K562 (cell line): Measurements from ENCODE around the gene HOXB4. TPM values are rescaled to one million over a fixed set of nuclear protein-coding genes. Genes with fewer than 3 reads are reported as not detected.

Experiments
- ATAC-seq: fragments of 200-7000 bp; cut with Tn5 transposase; 3 replicates; pipeline ENCODE4 v1.9.1; 2020; ENCODE audit warnings: moderate library complexity
- BruUV-seq: library from RNA; stranded (reverse); fragments of 400-500 nt; replicated peaks from 2 replicates; lab custom pipeline; 2021; lab: Mats Ljungman, UMichigan
- CTCF ChIA-PET: fragments of 300-600 bp; formaldehyde crosslinking; extraction: SDS; loops from one replicate; lab custom pipeline; 2021; ENCODE audit warnings: low intra/inter-chr PET ratio; lab: Yijun Ruan, JAX
- POLR2A ChIA-PET: fragments of 300-600, 350-650 bp; sonication (Branson Sonifier 250); formaldehyde crosslinking; extraction: SDS; loops from one replicate; lab custom pipeline; 2021; ENCODE audit warnings: antibody characterized with exemption, inconsistent platforms; lab: Yijun Ruan, JAX
- DNase-seq, 4 experiments: peaks; one replicate each; pipeline versions ENCODE4 v3.0.0 to v3.0.0-alpha.2; 2011 to 2018; ENCODE audit warnings: low spot score in 3 of 4, mixed read lengths in 3 of 4; ENCODE audit errors: extremely low read depth in 1 of 4
- FAIRE-seq: peaks from 2 replicates; lab custom pipeline; 2011; peaks lifted over from hg19 to GRCh38; lab: Jason Lieb, UNC
- H2AFZ ChIP-seq: 2 replicates; pipeline ENCODE4 v1.6.0; 2011; ENCODE audit warnings: low read depth, low read length, control low read depth, inconsistent platforms
- H3K27ac ChIP-seq: fragments of 200-600 bp; 3 replicates; pipeline ENCODE4 v1.8.0; 2011; ENCODE audit warnings: low read depth, mild to moderate bottlenecking, control low read depth, inconsistent platforms, low read length, moderate library complexity, mixed read lengths; ENCODE audit errors: extremely low read depth
- H3K27me3 ChIP-seq, 2 experiments: fragments of 300-600 bp in 1 of 2; 2 replicates in 1 of 2; 3 replicates in 1 of 2; pipeline versions ENCODE4 v1.6.0 to v1.8.0; 2011; ENCODE audit warnings: inconsistent platforms in 2 of 2, low read length in 2 of 2, mild to moderate bottlenecking in 1 of 2, mixed read lengths in 1 of 2, moderate library complexity in 1 of 2; ENCODE audit not compliant: control insufficient read depth in 2 of 2, insufficient read depth in 2 of 2
- H3K36me3 ChIP-seq: fragments of 300-600 bp; 3 replicates; pipeline ENCODE4 v1.8.0; 2011; ENCODE audit warnings: mild to moderate bottlenecking, low read length, inconsistent platforms; ENCODE audit not compliant: control insufficient read depth, insufficient read depth
- H3K4me1 ChIP-seq, 2 experiments: fragments of 200-600 bp in 1 of 2; replicated peaks in 1 of 2; 2 replicates in 1 of 2; 3 replicates in 1 of 2; pipeline versions ENCODE4 v1.5.1 to v1.8.0; 2011; ENCODE audit warnings: inconsistent platforms in 2 of 2, low read length in 2 of 2, mild to moderate bottlenecking in 1 of 2, mixed read lengths in 1 of 2, moderate library complexity in 1 of 2; ENCODE audit not compliant: control insufficient read depth in 2 of 2, insufficient read depth in 2 of 2
- H3K4me2 ChIP-seq: 2 replicates; pipeline ENCODE4 v1.6.1; 2011; ENCODE audit warnings: low read length, control low read depth, inconsistent platforms, mixed read lengths; ENCODE audit not compliant: insufficient read depth
- H3K4me3 ChIP-seq: fragments of 200-600 bp; sonication (generic), shearing (Covaris generic); 2 replicates; pipeline ENCODE4 v1.5.1; 2016; ENCODE audit warnings: control low read depth, inconsistent platforms
- H3K79me2 ChIP-seq: fragments of 200-600 bp; 3 replicates; pipeline ENCODE4 v1.8.0; 2011; ENCODE audit warnings: low read length, inconsistent platforms; ENCODE audit not compliant: control insufficient read depth, insufficient read depth
- H3K9ac ChIP-seq, 2 experiments: 2 replicates each; pipeline versions ENCODE4 v1.6.0 to v1.6.1; 2011; ENCODE audit warnings: low read depth in 2 of 2, low read length in 2 of 2, control low read depth in 1 of 2, inconsistent platforms in 1 of 2, mild to moderate bottlenecking in 1 of 2, mixed read lengths in 1 of 2; ENCODE audit not compliant: insufficient read depth in 1 of 2
- H3K9me1 ChIP-seq: one replicate; pipeline ENCODE4 v1.6.0; 2011; ENCODE audit warnings: inconsistent platforms, mild to moderate bottlenecking, low read length, moderate library complexity; ENCODE audit not compliant: control insufficient read depth, insufficient read depth
- H3K9me3 ChIP-seq: replicated peaks from 2 replicates; pipeline ENCODE4 v1.5.1; 2011; ENCODE audit warnings: low read depth, low read length, inconsistent platforms; ENCODE audit not compliant: control insufficient read depth, insufficient read depth
- H4K20me1 ChIP-seq: replicated peaks from 2 replicates; pipeline ENCODE4 v1.6.1; 2011; ENCODE audit warnings: low read length, inconsistent platforms, mixed read lengths; ENCODE audit not compliant: control insufficient read depth, insufficient read depth
- ARID1B ChIP-seq: fragments of 450-650 bp; IDR thresholded peaks from 2 replicates; pipeline ENCODE4 v1.6.1; 2016; ENCODE audit warnings: antibody characterized with exemption, mild to moderate bottlenecking, inconsistent platforms
- ASH1L ChIP-seq: fragments of 450-650 bp; IDR thresholded peaks from 2 replicates; pipeline ENCODE4 v1.6.1; 2018; ENCODE audit warnings: borderline replicate concordance, mild to moderate bottlenecking, low read depth; ENCODE audit not compliant: partially characterized antibody
- ATF3 ChIP-seq, 2 experiments: fragments of 450-650 bp in 1 of 2; sonication (generic) in 1 of 2; formaldehyde crosslinking in 1 of 2; IDR thresholded peaks in 1 of 2; conservative IDR thresholded peaks in 1 of 2; 2 replicates each; pipeline versions ENCODE4 v1.6.1 to v1.8.1; 2016 to 2023; ENCODE audit warnings: mild to moderate bottlenecking in 2 of 2, moderate library complexity in 2 of 2, inconsistent platforms in 1 of 2, missing genetic modification reagents in 1 of 2
- BDP1 ChIP-seq: IDR thresholded peaks from 3 replicates; pipeline ENCODE4 v1.6.1; 2011; ENCODE audit not compliant: insufficient read length, insufficient read depth
- CBFA2T3 ChIP-seq: fragments of 450-650 bp; IDR thresholded peaks from 2 replicates; pipeline ENCODE4 v1.6.1; 2017
- KDM1A ChIP-seq, 2 experiments: fragments of 450-650 bp; IDR thresholded peaks; 2 replicates each; pipeline ENCODE4 v1.6.1; 2016; ENCODE audit warnings: mild to moderate bottlenecking in 2 of 2
- MLLT1 ChIP-seq, 2 experiments: fragments of 450-650 bp; IDR thresholded peaks; 2 replicates each; pipeline ENCODE4 v1.6.1; 2016
- NCOR1 ChIP-seq: fragments of 450-650 bp; IDR thresholded peaks from 2 replicates; pipeline ENCODE4 v1.6.1; 2016; ENCODE audit warnings: mild to moderate bottlenecking, moderate library complexity
- NEUROD1 ChIP-seq: fragments of 150-350 bp; IDR thresholded peaks from 2 replicates; pipeline ENCODE4 v1.6.1; 2014; ENCODE audit warnings: borderline replicate concordance, low read length, low read depth; ENCODE audit not compliant: partially characterized antibody
- NONO ChIP-seq, 2 experiments: fragments of 200-400 bp in 1 of 2; fragments of 450-650 bp in 1 of 2; formaldehyde crosslinking in 1 of 2; IDR thresholded peaks; 2 replicates each; pipeline ENCODE4 v1.6.1; 2017; ENCODE audit warnings: low read depth in 2 of 2, mild to moderate bottlenecking in 2 of 2, moderate library complexity in 2 of 2, low read length in 1 of 2
- SIN3A ChIP-seq, 2 experiments: fragments of 150-350 bp in 1 of 2; IDR thresholded peaks; 2 replicates each; pipeline ENCODE4 v1.6.1; 2011 to 2016; ENCODE audit warnings: borderline replicate concordance in 2 of 2, low read depth in 2 of 2, low read length in 2 of 2, mild to moderate bottlenecking in 2 of 2, moderate library complexity in 2 of 2; ENCODE audit not compliant: control insufficient read depth in 1 of 2
- TCFL5 ChIP-seq: fragments of 250-450 bp; sonication (Bioruptor Pico); conservative IDR thresholded peaks from 2 replicates; pipeline ENCODE4 v1.6.1; 2021; ENCODE audit warnings: mild to moderate bottlenecking, moderate library complexity, matching md5 sums
- TEAD4 ChIP-seq, 2 experiments: sonication (generic) in 1 of 2; formaldehyde crosslinking in 1 of 2; IDR thresholded peaks; 2 replicates each; pipeline versions ENCODE4 v1.6.1 to v1.8.0; 2012 to 2022; ENCODE audit warnings: borderline replicate concordance in 1 of 2, inconsistent platforms in 1 of 2, low read length in 1 of 2, mild to moderate bottlenecking in 1 of 2, missing genetic modification reagents in 1 of 2
- USF2 ChIP-seq: sonication (generic); formaldehyde crosslinking; IDR thresholded peaks from 2 replicates; pipeline ENCODE4 v1.5.0; 2020; ENCODE audit warnings: missing genetic modification reagents
- XRCC3 ChIP-seq: fragments of 450-650 bp; IDR thresholded peaks from 2 replicates; pipeline ENCODE4 v1.6.1; 2017; ENCODE audit warnings: mild to moderate bottlenecking, moderate library complexity
- WGBS: fragments of 100-300 bp; shearing (Covaris generic); methylation state at CpG from one replicate; pipeline ENCODE4 v1.1.6; 2016; ENCODE audit warnings: low coverage, mixed read lengths; ENCODE audit not compliant: insufficient coverage; ENCODE audit errors: missing lambda C conversion rate; 5-methylcytosine and 5-hydroxymethylcytosine counted together
- in situ Hi-C: fragments of 300-500 bp; cut with MboI; formaldehyde crosslinking; loops from 4 replicates; pipeline ENCODE4 v1.15.0; 2018; ENCODE audit warnings: inconsistent platforms, mixed read lengths
- intact Hi-C: fragments of 100-400 bp; cut with micrococcal nuclease; formaldehyde crosslinking; loops from 2 replicates; pipeline ENCODE4 v1.14.2; 2022
- polyA plus RNA-seq, 8 experiments: library from polyadenylated mRNA; depleted of rRNA in 4 of 8; stranded (reverse) in 5 of 8; unstranded in 3 of 8; fragments of >200 nt; fragmentation: Nextera tagmentation in 2 of 8; fragmentation: Illumina TruSeq in 1 of 8; extraction: Ambion mirVana in 2 of 8; extraction: Trizol in 1 of 8; gene quantifications; 2 replicates each; pipeline versions ENCODE4 v1.2.1 to v1.2.3, GENCODE V29; 2011 to 2014; ENCODE audit warnings: inconsistent platforms in 1 of 8, missing spikeins in 1 of 8
- total RNA-seq, 7 experiments: library from RNA; depleted of rRNA in 6 of 7; stranded (reverse); fragments of >200 nt in 6 of 7; fragmentation: Illumina TruSeq in 2 of 7; extraction: Trizol in 2 of 7; gene quantifications; 2 replicates each; pipeline versions ENCODE4 v1.2.1 to v1.2.3, GENCODE V29; 2011 to 2021; ENCODE audit warnings: low replicate concordance in 1 of 7

HOXB4 gene
- total and polyA plus RNA-seq, 9 of the 15 experiments (the other 6 are each of a cell fraction or from before 2014, with no cell fraction given) = 1.6 to 34.9 (median 14.9) TPM

GRCh38 chr17:48547808-48548522 is 30.2 kb downstream of the HOXB4 start:
- H3K79me2 ChIP-seq = peaks cover 72% of the 10 kb centered on the region
- peaks cover 35 to 44% of the 10 kb centered on the region in 2 experiments for H3K4me1 ChIP-seq
- peak overlapping the region; percentile 73 for H2AFZ ChIP-seq
- CTCF ChIA-PET = no interaction called here
- FAIRE-seq (peak; percentile 85), DNase-seq (peak; percentile 60 to 91 (median 74)), ATAC-seq (0 out of 3 replicates have a peak, but pooled peaks have one; percentile 3)
- in situ Hi-C loops (no loop called here), intact Hi-C loops (loop anchor here (1.0 to 2.0 kb wide), 3 partner anchors 31 to 79 kb away; partner anchors contain the start of gene HOXB9)
- peaks cover 44% of the 10 kb centered on the region; the same call in 2 of the 3 replicates for H3K36me3 ChIP-seq
- under 1% methylated on average over 24 of the region's 24 CpGs for WGBS
- H3K9ac ChIP-seq = peak overlapping the region; percentile 82 to 93; a peak in 3 of 4 replicates
- peak overlapping the region; percentile 36 for H3K4me3 ChIP-seq
- H3K4me2 ChIP-seq = peak overlapping the region; percentile 81
- no peaks in the 10 kb centered on the region for H4K20me1 ChIP-seq
- no peaks in the 10 kb centered on the region for H3K9me1 ChIP-seq
- BruUV-seq = no TSS peak
- POLR2A ChIA-PET = interaction anchor here (0.6 to 2.2 kb wide), 13 partner anchors 9 to 363 kb away, joined by 3 to 12 read pairs (median 6); no protein-coding TSS in a partner anchor
- peak overlapping the region; percentile 95 for H3K27ac ChIP-seq
- no peaks in the 10 kb centered on the region for H3K27me3 ChIP-seq
- H3K9me3 ChIP-seq = no peaks in the 10 kb centered on the region
- TF ChIP-seq SIN3A (IDR thresholded peaks at IDR 0.05; ENCODE audit: borderline replicate concordance in 2 of 2, control insufficient read depth in 1 of 2, low read depth in 2 of 2, low read length in 2 of 2) (no peak), XRCC3 (no peak), ARID1B (peak; percentile 76), ATF3 (IDR thresholded peaks at IDR 0.05) (no peak), ATF3 (CRISPR knock-in tag; conservative IDR thresholded peaks at IDR 0.05) (peak; percentile 51; the same call in 1 of the 2 replicates), ASH1L (peak; percentile 34), NEUROD1 (no peak), NONO (IDR thresholded peaks at IDR 0.05; ENCODE audit: low read depth in 2 of 2, low read length in 1 of 2) (no peak), NCOR1 (0 out of 2 replicates have a peak, but pooled peaks have one; percentile 28), TEAD4 (IDR thresholded peaks at IDR 0.05; ENCODE audit: low read length) (peak; percentile 40), TEAD4 (CRISPR knock-in tag; IDR thresholded peaks at IDR 0.05; ENCODE audit: borderline replicate concordance) (no peak), CBFA2T3 (peak; percentile 56), MLLT1 (IDR thresholded peaks at IDR 0.05) (peak; percentile 61 to 84; a peak in 3 of 4 replicates), BDP1 (no peak), KDM1A (IDR thresholded peaks at IDR 0.05) (peak; percentile 70 to 74; a peak in 2 of 4 replicates), TCFL5 (CRISPR knock-in tag) (no peak), USF2 (CRISPR knock-in tag) (peak; percentile 87)
